Naive thymus-derived CD4-positive, alpha-beta T cell (primary cell): ENCODE measurements around the gene ACACA. TPM values are rescaled to one million over a fixed set of nuclear protein-coding genes. Genes with fewer than 3 reads are reported as not detected.

Experiments
- ATAC-seq: fragments of 150-1000 bp; cut with Tn5 transposase; 2 replicates; pipeline ENCODE4 v1.10.0; 2021; ENCODE audit warnings: mild to moderate bottlenecking, moderate library complexity
- CTCF ChIA-PET: fragments of 350-600 bp; sonication (Branson Sonifier 250); formaldehyde crosslinking; loops from one replicate; lab custom pipeline; 2021; ENCODE audit warnings: antibody characterized with exemption; lab: Charles Lee
- POLR2A ChIA-PET: fragments of 350-600 bp; sonication (Branson Sonifier 250); formaldehyde crosslinking; loops from one replicate; lab custom pipeline; 2021; ENCODE audit warnings: antibody characterized with exemption, inconsistent platforms; lab: Charles Lee
- DNase-seq, 9 donors: peaks; one replicate each; pipeline versions ENCODE4 v3.0.0 to v3.0.0-alpha.2; 2020 to 2022; ENCODE audit warnings: mixed read lengths in 1 of 9
- H3K27ac ChIP-seq: one replicate; pipeline ENCODE4 v1.7.0; 2013; ENCODE audit warnings: mild to moderate bottlenecking, low read depth, low read length, moderate library complexity
- H3K27me3 ChIP-seq, 2 donors: one replicate each; pipeline ENCODE4 v1.7.0; 2013; ENCODE audit warnings: low read length in 2 of 2, mild to moderate bottlenecking in 2 of 2, moderate library complexity in 2 of 2; ENCODE audit not compliant: control insufficient read depth in 2 of 2, insufficient read depth in 2 of 2
- H3K36me3 ChIP-seq, 3 experiments: 1 replicate in 2 of 3; 2 replicates in 1 of 3; pipeline ENCODE4 v1.7.0; 2013; ENCODE audit warnings: low read length in 3 of 3, mild to moderate bottlenecking in 3 of 3, moderate library complexity in 1 of 3; ENCODE audit not compliant: insufficient read depth in 3 of 3, control insufficient read depth in 2 of 3
- H3K4me1 ChIP-seq, 2 donors: one replicate each; pipeline ENCODE4 v1.7.0; 2013; ENCODE audit warnings: low read length in 2 of 2, mild to moderate bottlenecking in 2 of 2, moderate library complexity in 1 of 2; ENCODE audit not compliant: control insufficient read depth in 2 of 2, insufficient read depth in 2 of 2
- H3K4me3 ChIP-seq: 2 replicates; pipeline ENCODE4 v1.7.0; 2013; ENCODE audit warnings: mild to moderate bottlenecking, low read length
- H3K9me3 ChIP-seq, 3 experiments: 1 replicate in 2 of 3; 2 replicates in 1 of 3; pipeline ENCODE4 v1.7.0; 2013; ENCODE audit warnings: low read length in 3 of 3; ENCODE audit not compliant: control insufficient read depth in 2 of 3
- H3K27ac Mint-ChIP-seq, 9 donors: one replicate each; pipeline ENCODE4 v1.8.0; 2020 to 2022; ENCODE audit warnings: mixed read lengths in 9 of 9, mild to moderate bottlenecking in 8 of 9, moderate library complexity in 5 of 9, inconsistent platforms in 2 of 9
- H3K27me3 Mint-ChIP-seq, 5 donors: one replicate each; pipeline ENCODE4 v1.8.0; 2021 to 2022; ENCODE audit warnings: mixed read lengths in 5 of 5, mild to moderate bottlenecking in 1 of 5
- H3K36me3 Mint-ChIP-seq, 5 donors: one replicate each; pipeline ENCODE4 v1.8.0; 2020 to 2022; ENCODE audit warnings: mixed read lengths in 5 of 5, mild to moderate bottlenecking in 3 of 5, inconsistent platforms in 1 of 5
- H3K4me1 Mint-ChIP-seq, 7 donors: one replicate each; pipeline ENCODE4 v1.8.0; 2020 to 2022; ENCODE audit warnings: mixed read lengths in 7 of 7, mild to moderate bottlenecking in 3 of 7, inconsistent platforms in 1 of 7
- H3K4me3 Mint-ChIP-seq, 10 donors: one replicate each; pipeline ENCODE4 v1.8.0; 2020 to 2022; ENCODE audit warnings: mild to moderate bottlenecking in 10 of 10, mixed read lengths in 10 of 10, moderate library complexity in 6 of 10, inconsistent platforms in 2 of 10
- H3K9me3 Mint-ChIP-seq, 11 donors: one replicate each; pipeline ENCODE4 v1.8.0; 2020 to 2022; ENCODE audit warnings: mixed read lengths in 11 of 11, mild to moderate bottlenecking in 4 of 11, inconsistent platforms in 1 of 11, moderate library complexity in 1 of 11
- intact Hi-C, 2 donors: fragments of 100-400 bp; cut with micrococcal nuclease; formaldehyde crosslinking; loops; one replicate each; pipeline ENCODE4 v1.15.1; 2023
- polyA plus RNA-seq, 2 donors: library from polyadenylated mRNA; unstranded; fragments of 300-500 nt; fragmentation: Illumina TruSeq; gene quantifications; one replicate each; pipeline ENCODE4 v1.2.3, GENCODE V29; 2021
- total RNA-seq, 6 experiments: library from RNA in 5 of 6; stranded (reverse) in 5 of 6; gene quantifications; 1 replicate in 5 of 6; 2 replicates in 1 of 6; pipeline ENCODE4 v1.2.3 and lab custom pipeline; 2021 to 2026

Gene ACACA
- total and polyA plus RNA-seq, 7 experiments from 2014 or later: 6.1 to 47.0 (median 14.5) TPM

DNA sequence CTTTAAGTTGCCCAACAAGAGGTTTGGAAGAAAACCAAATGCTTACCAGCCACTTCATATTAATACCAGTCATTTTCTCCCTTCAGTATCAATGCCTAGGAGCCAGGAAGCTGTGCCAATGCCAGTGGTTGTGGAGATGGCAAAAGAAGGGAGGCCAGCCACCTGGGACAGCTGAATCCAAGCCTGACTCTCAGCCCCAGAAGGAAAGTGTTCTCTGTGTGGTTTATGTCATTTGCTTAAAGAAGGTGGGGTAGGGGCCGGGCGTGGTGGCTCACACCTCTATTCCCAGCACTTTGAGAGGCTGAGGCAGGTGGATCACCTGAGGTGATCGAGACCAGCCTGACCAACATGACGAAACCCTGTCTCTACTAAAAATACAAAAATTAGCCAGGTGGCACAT lies 17.5 kb downstream of the ACACA start:
- ChIA-PET CTCF (interaction anchor here (0.5 kb wide), 1 partner anchor 942 kb away, joined by 3 read pairs; no protein-coding TSS in a partner anchor), POLR2A (interaction anchor here (0.8 kb wide), 1 partner anchor 398 kb away, joined by 3 read pairs; no protein-coding TSS in a partner anchor)
- H3K27me3 Mint-ChIP-seq: no peaks in the 10 kb centered on the region
- H3K4me1 Mint-ChIP-seq: peaks cover 0 to 19% (median 13%) of the 10 kb centered on the region in 7 donors
- DNase-seq: no peak
- no peaks in the 10 kb centered on the region for H3K36me3 ChIP-seq
- H3K9me3 Mint-ChIP-seq: no peaks in the 10 kb centered on the region
- no peaks in the 10 kb centered on the region for H3K9me3 ChIP-seq
- H3K27ac Mint-ChIP-seq: no peak overlapping the region
- intact Hi-C loops: no loop called here
- H3K4me1 ChIP-seq: peaks cover 0 to 6% of the 10 kb centered on the region in 2 donors
- H3K4me3 Mint-ChIP-seq: no peak overlapping the region
- H3K27ac ChIP-seq: no peak overlapping the region
- peaks cover 0 to 11% (median 0%) of the 10 kb centered on the region in 5 donors for H3K36me3 Mint-ChIP-seq
- no peak overlapping the region for H3K4me3 ChIP-seq
- no peaks in the 10 kb centered on the region for H3K27me3 ChIP-seq
- no peak for ATAC-seq

DNA sequence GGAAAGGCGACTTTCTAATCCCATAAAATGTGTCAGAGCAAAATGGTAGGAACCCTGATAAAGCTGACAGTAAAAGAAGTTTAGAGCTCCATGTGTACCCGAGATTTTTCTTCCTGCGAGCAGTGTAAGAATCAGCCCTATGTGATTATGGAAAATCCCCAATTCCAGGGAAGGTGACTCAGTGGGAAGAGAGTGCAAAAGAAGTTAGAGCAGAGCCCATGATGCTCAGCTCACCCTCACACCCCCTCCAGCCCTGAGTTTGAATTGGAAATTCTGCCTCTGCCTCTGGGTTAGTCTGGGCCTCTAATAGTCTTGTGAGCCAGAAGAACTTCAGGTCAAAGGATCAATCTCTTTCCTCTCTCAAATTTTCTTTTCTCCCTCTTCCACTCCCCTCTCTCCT lies 18.4 kb downstream of the ACACA start:
- DNase-seq (no peak), ATAC-seq (no peak)
- Histone ChIP-seq H3K4me1 (peaks cover 0 to 6% of the 10 kb centered on the region in 2 donors), H3K27ac (no peak overlapping the region), H3K36me3 (no peaks in the 10 kb centered on the region), H3K9me3 (no peaks in the 10 kb centered on the region), H3K4me3 (no peak overlapping the region), H3K27me3 (no peaks in the 10 kb centered on the region)
- H3K36me3 Mint-ChIP-seq: peaks cover 0 to 11% (median 0%) of the 10 kb centered on the region in 5 donors
- no peak overlapping the region for H3K27ac Mint-ChIP-seq
- H3K4me3 Mint-ChIP-seq: no peak overlapping the region
- ChIA-PET POLR2A (no interaction called here), CTCF (no interaction called here)
- intact Hi-C loops: no loop called here
- peaks cover 0 to 19% (median 13%) of the 10 kb centered on the region in 7 donors for H3K4me1 Mint-ChIP-seq
- H3K27me3 Mint-ChIP-seq: no peaks in the 10 kb centered on the region
- H3K9me3 Mint-ChIP-seq: no peaks in the 10 kb centered on the region

DNA sequence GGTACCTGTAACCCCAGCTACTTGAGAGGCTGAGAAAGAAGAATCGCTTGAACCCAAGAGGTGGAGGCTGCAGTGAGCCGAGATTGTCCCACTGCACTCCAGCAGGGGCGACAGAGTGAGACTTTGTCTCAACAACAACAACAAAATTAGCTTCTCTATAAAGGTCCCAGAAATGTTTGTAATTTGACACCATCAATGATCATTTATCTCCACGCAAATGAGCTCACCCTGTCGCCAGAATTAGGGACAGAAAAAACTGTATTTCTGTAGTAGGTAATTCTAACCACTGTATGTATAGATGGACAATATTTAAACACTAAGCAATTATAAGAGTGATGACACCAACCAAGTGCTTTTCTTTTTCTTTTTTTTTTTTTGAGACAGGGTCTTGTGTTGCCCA lies 20.2 kb downstream of the ACACA start:
- no peaks in the 10 kb centered on the region for H3K9me3 ChIP-seq
- no peaks in the 10 kb centered on the region for H3K27me3 ChIP-seq
- Mint-ChIP-seq H3K4me3 (no peak overlapping the region), H3K9me3 (no peaks in the 10 kb centered on the region), H3K36me3 (peaks cover 0 to 11% (median 0%) of the 10 kb centered on the region in 5 donors), H3K27ac (no peak overlapping the region), H3K27me3 (no peaks in the 10 kb centered on the region), H3K4me1 (peaks cover 0 to 4% (median 3%) of the 10 kb centered on the region in 7 donors)
- intact Hi-C loops: no loop called here
- no peak overlapping the region for H3K4me3 ChIP-seq
- ATAC-seq (no peak), DNase-seq (no peak)
- H3K4me1 ChIP-seq: no peaks in the 10 kb centered on the region
- H3K27ac ChIP-seq: no peak overlapping the region
- H3K36me3 ChIP-seq: no peaks in the 10 kb centered on the region
- CTCF ChIA-PET: interaction anchor here (0.7 kb wide), 1 partner anchor 142 kb away, joined by 5 read pairs; no protein-coding TSS in a partner anchor
- POLR2A ChIA-PET: no interaction called here

DNA sequence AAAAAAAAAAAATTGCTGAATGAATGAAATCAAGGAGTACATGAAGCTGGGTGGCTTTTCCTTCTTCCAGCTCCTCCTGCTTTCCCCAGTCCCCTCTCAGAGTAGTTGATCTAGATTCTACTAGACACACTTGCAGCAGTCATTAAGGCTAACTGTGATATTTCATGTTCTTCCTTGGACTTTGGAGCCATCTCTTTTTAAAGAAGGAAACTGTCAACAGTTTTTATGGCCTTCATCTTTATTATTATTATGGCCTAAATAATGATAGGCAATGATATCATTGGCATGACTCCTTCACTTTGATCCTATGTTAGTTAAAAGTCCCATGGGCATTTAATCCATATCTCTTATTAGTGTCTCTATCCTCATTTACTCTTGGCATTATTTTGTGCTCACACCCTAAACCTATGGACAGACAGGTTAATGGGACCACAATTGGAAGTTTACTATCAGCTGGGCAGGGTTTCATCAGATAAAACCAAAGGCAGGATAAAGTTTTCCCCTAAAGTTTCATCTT lies 21.1 kb downstream of the ACACA start:
- Histone ChIP-seq H3K27me3 (no peaks in the 10 kb centered on the region), H3K9me3 (no peaks in the 10 kb centered on the region), H3K27ac (no peak overlapping the region), H3K4me1 (no peaks in the 10 kb centered on the region), H3K36me3 (no peaks in the 10 kb centered on the region), H3K4me3 (no peak overlapping the region)
- Mint-ChIP-seq H3K9me3 (no peaks in the 10 kb centered on the region), H3K27me3 (no peaks in the 10 kb centered on the region), H3K4me3 (no peak overlapping the region), H3K36me3 (peaks cover 0 to 11% (median 0%) of the 10 kb centered on the region in 5 donors), H3K27ac (no peak overlapping the region), H3K4me1 (peaks cover 0 to 2% (median 0%) of the 10 kb centered on the region in 7 donors)
- DNase-seq: no peak
- POLR2A ChIA-PET: no interaction called here
- intact Hi-C loops: no loop called here
- CTCF ChIA-PET: no interaction called here
- no peak for ATAC-seq

DNA sequence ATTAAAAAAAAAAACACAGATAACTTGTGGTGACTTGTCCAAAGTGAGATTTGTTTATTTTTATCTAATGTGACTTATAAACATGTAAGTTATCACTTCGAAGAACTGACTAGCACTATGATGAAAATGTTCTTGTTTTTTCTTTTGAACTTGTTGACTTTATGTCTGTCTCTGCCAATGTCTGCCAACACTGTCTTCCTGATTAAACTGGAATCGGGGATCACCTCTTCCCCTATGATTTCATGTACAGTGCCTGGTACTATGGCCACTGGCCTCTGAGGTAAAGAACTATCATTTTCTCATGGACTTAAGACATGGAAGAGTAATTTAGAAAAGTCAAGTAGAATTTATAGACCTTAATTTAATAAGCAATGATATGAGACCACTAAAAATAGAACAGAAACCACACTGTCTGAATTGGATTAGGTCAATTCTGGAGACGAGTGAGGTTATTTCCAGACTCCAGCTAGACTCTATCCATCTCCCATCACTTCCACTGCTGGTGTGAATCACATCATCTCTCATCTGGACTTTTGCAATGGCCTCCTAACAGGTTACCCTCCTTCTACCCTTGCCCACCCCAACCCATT lies 22.0 kb downstream of the ACACA start:
- no peak overlapping the region for H3K27ac ChIP-seq
- DNase-seq (no peak), ATAC-seq (no peak)
- Mint-ChIP-seq H3K27ac (no peak overlapping the region), H3K9me3 (no peaks in the 10 kb centered on the region), H3K36me3 (peaks cover 0 to 11% (median 0%) of the 10 kb centered on the region in 5 donors), H3K4me3 (no peak overlapping the region), H3K4me1 (peaks cover 0 to 2% (median 0%) of the 10 kb centered on the region in 7 donors), H3K27me3 (no peaks in the 10 kb centered on the region)
- H3K4me3 ChIP-seq: no peak overlapping the region
- intact Hi-C loops: no loop called here
- CTCF ChIA-PET: no interaction called here
- POLR2A ChIA-PET: no interaction called here
- no peaks in the 10 kb centered on the region for H3K27me3 ChIP-seq
- H3K4me1 ChIP-seq: no peaks in the 10 kb centered on the region
- H3K36me3 ChIP-seq: no peaks in the 10 kb centered on the region
- H3K9me3 ChIP-seq: no peaks in the 10 kb centered on the region

DNA sequence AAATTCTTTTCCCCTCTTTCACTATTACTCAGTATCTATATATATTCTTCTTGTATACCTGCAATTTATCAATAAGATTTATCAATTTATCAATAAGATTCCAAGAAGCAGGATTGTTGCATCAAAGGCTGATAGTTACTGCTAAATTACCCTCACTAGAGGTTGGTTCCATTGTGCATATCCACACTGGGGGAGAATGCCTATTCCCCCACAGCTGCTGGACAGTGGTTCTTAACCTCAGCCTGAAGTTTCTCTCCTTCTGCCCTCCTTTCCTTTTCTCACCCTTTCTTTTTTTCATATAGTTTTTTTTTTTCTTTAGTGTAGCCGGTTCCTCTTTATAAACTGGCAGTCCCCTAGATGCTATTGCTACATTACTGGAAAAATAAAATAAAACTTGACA lies 24.6 kb downstream of the ACACA start:
- H3K4me3 Mint-ChIP-seq: no peak overlapping the region
- no peak overlapping the region for H3K27ac Mint-ChIP-seq
- peaks cover 0 to 2% (median 0%) of the 10 kb centered on the region in 5 donors for H3K36me3 Mint-ChIP-seq
- H3K36me3 ChIP-seq: no peaks in the 10 kb centered on the region
- ChIA-PET CTCF (interaction anchor here (1.6 kb wide), 1 partner anchor 9 kb away, joined by 5 read pairs; no protein-coding TSS in a partner anchor), POLR2A (interaction anchor here (0.6 kb wide), 1 partner anchor 33 kb away, joined by 9 read pairs; no protein-coding TSS in a partner anchor)
- H3K4me1 ChIP-seq: no peaks in the 10 kb centered on the region
- H3K9me3 Mint-ChIP-seq: no peaks in the 10 kb centered on the region
- no peak overlapping the region for H3K4me3 ChIP-seq
- no peaks in the 10 kb centered on the region for H3K27me3 ChIP-seq
- peaks cover 0 to 2% (median 0%) of the 10 kb centered on the region in 7 donors for H3K4me1 Mint-ChIP-seq
- H3K9me3 ChIP-seq: no peaks in the 10 kb centered on the region
- no peak overlapping the region for H3K27ac ChIP-seq
- intact Hi-C loops: no loop called here
- DNase-seq (no peak), ATAC-seq (no peak)
- H3K27me3 Mint-ChIP-seq: no peaks in the 10 kb centered on the region
